SH-SY5Y (cell line): ENCODE measurements around the gene GTPBP4.
A peak's percentile ranks its signal among the peaks of the same experiment; 100 is the strongest.

Experiments
- GATA2 ChIP-seq: IDR thresholded peaks from 2 replicates; pipeline ENCODE4 v1.6.1; 2011; ENCODE audit warnings: mild to moderate bottlenecking, low read depth, low read length
- GATA3 ChIP-seq: IDR thresholded peaks from 2 replicates; pipeline ENCODE4 v1.6.1; 2011; ENCODE audit warnings: low read depth, mild to moderate bottlenecking, low read length, moderate library complexity

DNA sequence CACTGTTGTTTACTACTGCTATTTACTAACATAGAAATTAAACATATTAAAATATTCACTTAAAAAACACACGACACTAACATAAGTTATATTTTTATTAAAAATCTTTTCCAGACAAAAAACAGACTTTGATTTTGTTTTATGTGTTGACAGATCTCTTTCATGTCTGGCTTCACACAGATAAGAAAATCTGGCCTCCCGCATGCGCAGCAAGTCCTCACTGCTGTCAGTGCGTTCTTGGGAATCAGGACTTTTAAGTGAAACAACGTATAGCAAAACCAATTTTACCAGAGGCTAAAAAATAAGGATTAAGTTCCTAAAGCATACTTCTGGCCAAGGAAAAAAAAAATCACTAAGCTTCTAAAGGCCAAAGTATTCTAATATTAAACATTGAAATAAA, 61.9 kb downstream of the GTPBP4 start:
- TF ChIP-seq GATA2 (0 out of 2 replicates have a peak, but pooled peaks have one; percentile 30), GATA3 (no peak)
